Measurements from ENCODE around the gene ITGA2B. TPM values are rescaled to one million over a fixed set of nuclear protein-coding genes. Genes with fewer than 3 reads are reported as not detected.

The ITGA2B gene
- total and polyA plus RNA-seq, 7 experiments from 2014 or later: 0.43 to 19.7 (median 0.67) TPM; not detected in 2

DNA sequence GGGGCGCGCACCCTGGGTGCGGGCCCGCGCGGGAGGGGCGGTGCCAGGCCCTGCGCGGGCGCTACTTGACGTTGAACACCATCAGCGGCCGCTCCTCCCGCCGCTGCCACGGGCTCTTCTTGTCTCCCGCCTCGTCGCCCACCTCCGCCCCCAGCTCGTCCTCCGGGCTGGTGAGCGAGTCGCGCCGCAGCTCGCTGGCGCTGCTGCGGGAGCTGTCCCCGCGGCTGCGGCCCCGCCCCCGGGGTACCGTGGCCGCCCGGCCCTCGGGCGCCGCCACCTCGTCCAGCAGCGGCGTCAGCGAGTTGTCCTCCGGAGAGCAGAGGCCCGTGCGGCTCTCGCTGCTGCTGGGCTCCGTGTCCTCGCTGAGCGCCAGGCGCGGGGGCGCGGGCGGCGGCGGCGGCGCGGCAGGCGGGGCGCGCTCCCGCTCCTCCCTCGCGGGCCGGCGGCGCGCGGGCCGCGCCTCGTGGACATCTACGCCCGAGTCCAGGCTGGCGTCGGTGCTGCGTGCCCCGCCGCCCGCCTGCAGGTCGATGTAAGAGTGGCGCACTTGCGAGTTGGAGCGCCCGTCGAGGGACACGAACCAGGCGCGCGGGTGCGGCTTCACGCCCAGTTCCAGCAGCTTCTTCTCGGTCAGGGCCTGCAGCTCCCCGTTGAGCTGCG, 35.6 kb downstream of the ITGA2B start:
- no peaks in the 10 kb centered on the region for H3K4me1 ChIP-seq (ENCODE audit: control insufficient read depth in 2 of 2, insufficient read depth in 2 of 2, low read length in 2 of 2)
- Mint-ChIP-seq H3K36me3 (peaks cover 0 to 4% (median 0%) of the 10 kb centered on the region in 5 donors), H3K4me3 (peak overlapping the region in 9 of 10 donors; percentile 38 to 79 (median 64)), H3K27me3 (peaks cover 0 to 11% (median 0%) of the 10 kb centered on the region in 5 donors), H3K27ac (no peak overlapping the region), H3K9me3 (no peaks in the 10 kb centered on the region), H3K4me1 (peaks cover 2 to 6% (median 5%) of the 10 kb centered on the region in 7 donors)
- CTCF ChIA-PET: interaction anchor here (0.6 to 1.7 kb wide), 8 partner anchors 9 to 410 kb away, joined by 3 to 8 read pairs (median 4); partner anchors contain the start of gene FAM171A2
- peak in 4 of 9 donors; percentile 25 to 42 (median 30) for DNase-seq
- intact Hi-C loops (cut with micrococcal nuclease): loop anchor here in 1 of 2 donors (1.0 to 2.0 kb wide), 2 partner anchors 9 to 45 kb away; partner anchors contain the start of genes FAM171A2 and RUNDC3A
- POLR2A ChIA-PET: interaction anchor here (1.3 to 1.8 kb wide), 4 partner anchors 8 to 137 kb away, joined by 3 to 7 read pairs (median 6); partner anchors contain the start of genes FAM171A2 and GRN
- H3K27ac ChIP-seq (ENCODE audit: low read depth, low read length): no peak overlapping the region
- H3K4me3 ChIP-seq (ENCODE audit: low read length): no peak overlapping the region
- no peaks in the 10 kb centered on the region for H3K27me3 ChIP-seq (ENCODE audit: control insufficient read depth in 2 of 2, insufficient read depth in 2 of 2, low read length in 2 of 2)
- H3K9me3 ChIP-seq (ENCODE audit: control insufficient read depth in 2 of 3, low read length in 3 of 3): no peaks in the 10 kb centered on the region
- peak; percentile 44 for ATAC-seq
- peaks cover 0 to 13% (median 0%) of the 10 kb centered on the region in 3 experiments for H3K36me3 ChIP-seq (ENCODE audit: control insufficient read depth in 2 of 3, insufficient read depth in 3 of 3, low read length in 3 of 3)

DNA sequence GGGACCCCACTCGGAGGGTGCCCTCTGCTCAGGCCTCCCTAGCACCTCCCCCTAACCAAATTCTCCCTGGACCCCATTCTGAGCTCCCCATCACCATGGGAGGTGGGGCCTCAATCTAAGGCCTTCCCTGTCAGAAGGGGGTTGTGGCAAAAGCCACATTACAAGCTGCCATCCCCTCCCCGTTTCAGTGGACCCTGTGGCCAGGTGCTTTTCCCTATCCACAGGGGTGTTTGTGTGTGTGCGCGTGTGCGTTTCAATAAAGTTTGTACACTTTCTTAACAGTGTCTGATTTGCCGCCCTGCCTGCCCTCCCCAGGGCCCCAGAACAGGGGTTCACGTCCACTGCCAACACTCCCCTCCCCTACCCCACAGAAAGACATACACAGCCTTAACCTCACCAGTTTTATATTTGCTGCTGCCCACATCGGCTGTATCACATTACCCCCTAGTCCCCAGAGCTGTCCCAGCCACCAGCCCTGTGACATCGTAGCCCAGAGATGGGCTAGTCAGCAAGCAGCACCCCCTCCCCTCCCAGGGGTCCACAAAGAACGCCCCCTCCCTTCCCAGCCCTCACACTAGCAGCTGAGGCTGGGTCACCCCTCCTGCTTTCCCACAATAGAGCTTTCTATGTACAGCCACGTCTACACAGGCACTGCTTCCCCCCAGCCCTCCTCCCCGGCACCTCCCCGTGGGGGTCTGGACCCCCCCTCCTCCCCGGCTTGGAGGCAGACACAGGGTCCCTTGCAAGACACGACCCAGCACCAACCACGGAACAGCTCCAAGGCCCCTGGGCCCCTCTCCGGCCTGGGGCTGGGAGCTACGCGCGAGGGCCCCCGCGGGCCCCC, 36.4 kb downstream of the ITGA2B start:
- ATAC-seq: no peak
- H3K4me3 ChIP-seq (ENCODE audit: low read length): no peak overlapping the region

DNA sequence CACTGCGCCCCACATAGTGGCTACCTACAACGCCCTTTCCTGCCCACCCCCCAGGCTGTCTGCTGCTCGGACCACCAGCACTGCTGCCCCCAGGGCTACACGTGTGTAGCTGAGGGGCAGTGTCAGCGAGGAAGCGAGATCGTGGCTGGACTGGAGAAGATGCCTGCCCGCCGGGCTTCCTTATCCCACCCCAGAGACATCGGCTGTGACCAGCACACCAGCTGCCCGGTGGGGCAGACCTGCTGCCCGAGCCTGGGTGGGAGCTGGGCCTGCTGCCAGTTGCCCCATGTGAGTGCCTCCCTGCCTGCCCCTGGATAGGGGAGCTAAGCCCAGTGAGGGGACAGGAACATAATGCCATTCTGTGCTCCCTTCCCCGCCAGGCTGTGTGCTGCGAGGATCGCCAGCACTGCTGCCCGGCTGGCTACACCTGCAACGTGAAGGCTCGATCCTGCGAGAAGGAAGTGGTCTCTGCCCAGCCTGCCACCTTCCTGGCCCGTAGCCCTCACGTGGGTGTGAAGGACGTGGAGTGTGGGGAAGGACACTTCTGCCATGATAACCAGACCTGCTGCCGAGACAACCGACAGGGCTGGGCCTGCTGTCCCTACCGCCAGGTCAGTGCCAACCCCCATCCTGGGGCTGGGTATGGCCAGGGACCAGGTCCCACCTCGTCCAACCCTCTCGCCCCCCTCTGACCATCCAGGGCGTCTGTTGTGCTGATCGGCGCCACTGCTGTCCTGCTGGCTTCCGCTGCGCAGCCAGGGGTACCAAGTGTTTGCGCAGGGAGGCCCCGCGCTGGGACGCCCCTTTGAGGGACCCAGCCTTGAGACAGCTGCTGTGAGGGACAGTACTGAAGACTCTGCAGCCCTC, 37.3 kb downstream of the ITGA2B start:
- Mint-ChIP-seq H3K36me3 (peaks cover 0 to 4% (median 0%) of the 10 kb centered on the region in 5 donors), H3K27me3 (peaks cover 0 to 10% (median 0%) of the 10 kb centered on the region in 5 donors), H3K4me3 (peak overlapping the region in 6 of 10 donors; percentile 51 to 82 (median 68)), H3K4me1 (peaks cover 0 to 11% (median 4%) of the 10 kb centered on the region in 7 donors), H3K27ac (peak overlapping the region in 1 of 9 donors; percentile 28), H3K9me3 (no peaks in the 10 kb centered on the region)
- CTCF ChIA-PET: interaction anchor here (0.6 to 1.7 kb wide), 3 partner anchors 11 to 21 kb away, joined by 3 to 4 read pairs (median 3); partner anchors contain the start of gene FAM171A2
- H3K27me3 ChIP-seq (ENCODE audit: control insufficient read depth in 2 of 2, insufficient read depth in 2 of 2, low read length in 2 of 2): no peaks in the 10 kb centered on the region
- intact Hi-C loops (cut with micrococcal nuclease): no loop called here
- no peak overlapping the region for H3K4me3 ChIP-seq (ENCODE audit: low read length)
- POLR2A ChIA-PET: interaction anchor here (1.6 to 1.7 kb wide), 2 partner anchors 11 to 136 kb away, joined by 3 to 5 read pairs; partner anchors contain the start of gene FAM171A2
- peaks cover 0 to 13% (median 0%) of the 10 kb centered on the region in 3 experiments for H3K36me3 ChIP-seq (ENCODE audit: control insufficient read depth in 2 of 3, insufficient read depth in 3 of 3, low read length in 3 of 3)
- H3K27ac ChIP-seq (ENCODE audit: low read depth, low read length): no peak overlapping the region
- no peak for ATAC-seq
- no peak for DNase-seq
- H3K9me3 ChIP-seq (ENCODE audit: control insufficient read depth in 2 of 3, low read length in 3 of 3): no peaks in the 10 kb centered on the region
- no peaks in the 10 kb centered on the region for H3K4me1 ChIP-seq (ENCODE audit: control insufficient read depth in 2 of 2, insufficient read depth in 2 of 2, low read length in 2 of 2)

More for the DNA sequence above, 36.4 kb downstream of the ITGA2B start:
- Histone ChIP-seq H3K27ac (ENCODE audit: low read depth, low read length) (no peak overlapping the region), H3K9me3 (ENCODE audit: control insufficient read depth in 2 of 3, low read length in 3 of 3) (no peaks in the 10 kb centered on the region), H3K27me3 (ENCODE audit: control insufficient read depth in 2 of 2, insufficient read depth in 2 of 2, low read length in 2 of 2) (no peaks in the 10 kb centered on the region), H3K36me3 (ENCODE audit: control insufficient read depth in 2 of 3, insufficient read depth in 3 of 3, low read length in 3 of 3) (peaks cover 0 to 13% (median 0%) of the 10 kb centered on the region in 3 experiments), H3K4me1 (ENCODE audit: control insufficient read depth in 2 of 2, insufficient read depth in 2 of 2, low read length in 2 of 2) (no peaks in the 10 kb centered on the region)
- Mint-ChIP-seq H3K9me3 (no peaks in the 10 kb centered on the region), H3K36me3 (peaks cover 0 to 4% (median 0%) of the 10 kb centered on the region in 5 donors), H3K4me3 (peak overlapping the region; percentile 26 to 82 (median 64)), H3K27ac (peak overlapping the region in 4 of 9 donors; percentile 7 to 43 (median 32)), H3K4me1 (peaks cover 0 to 11% (median 4%) of the 10 kb centered on the region in 7 donors), H3K27me3 (peaks cover 0 to 10% (median 0%) of the 10 kb centered on the region in 5 donors)
- ChIA-PET CTCF (interaction anchor here (0.6 to 1.7 kb wide), 5 partner anchors 10 to 409 kb away, joined by 3 to 8 read pairs (median 4); partner anchors contain the start of gene FAM171A2), POLR2A (interaction anchor here (1.6 to 1.8 kb wide), 3 partner anchors 7 to 11 kb away, joined by 3 to 7 read pairs (median 7); partner anchors contain the start of genes FAM171A2 and GRN)
- no peak for DNase-seq
- intact Hi-C loops (cut with micrococcal nuclease): no loop called here

DNA sequence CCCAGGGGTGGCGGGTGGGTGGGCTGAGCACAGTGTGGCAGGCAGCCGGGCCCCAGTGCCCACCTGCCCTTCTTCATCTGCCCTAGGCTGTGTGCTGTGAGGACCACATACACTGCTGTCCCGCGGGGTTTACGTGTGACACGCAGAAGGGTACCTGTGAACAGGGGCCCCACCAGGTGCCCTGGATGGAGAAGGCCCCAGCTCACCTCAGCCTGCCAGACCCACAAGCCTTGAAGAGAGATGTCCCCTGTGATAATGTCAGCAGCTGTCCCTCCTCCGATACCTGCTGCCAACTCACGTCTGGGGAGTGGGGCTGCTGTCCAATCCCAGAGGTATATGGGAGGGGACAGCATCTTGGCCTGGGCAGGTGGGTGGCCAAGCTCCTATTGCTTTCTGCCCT, 38.0 kb downstream of the ITGA2B start:
- DNase-seq: no peak
- intact Hi-C loops (cut with micrococcal nuclease): no loop called here
- ATAC-seq: no peak
- Mint-ChIP-seq H3K27me3 (peaks cover 0 to 10% (median 0%) of the 10 kb centered on the region in 5 donors), H3K4me3 (no peak overlapping the region), H3K4me1 (peaks cover 0 to 11% (median 5%) of the 10 kb centered on the region in 7 donors), H3K27ac (no peak overlapping the region), H3K36me3 (peaks cover 0 to 4% (median 0%) of the 10 kb centered on the region in 5 donors), H3K9me3 (no peaks in the 10 kb centered on the region)
- POLR2A ChIA-PET: interaction anchor here (0.5 to 1.7 kb wide), 4 partner anchors 82 to 166 kb away, joined by 3 to 6 read pairs (median 4); no protein-coding TSS in a partner anchor
- no peak overlapping the region for H3K4me3 ChIP-seq (ENCODE audit: low read length)
- peaks cover 0 to 13% (median 0%) of the 10 kb centered on the region in 3 experiments for H3K36me3 ChIP-seq (ENCODE audit: control insufficient read depth in 2 of 3, insufficient read depth in 3 of 3, low read length in 3 of 3)
- no peaks in the 10 kb centered on the region for H3K27me3 ChIP-seq (ENCODE audit: control insufficient read depth in 2 of 2, insufficient read depth in 2 of 2, low read length in 2 of 2)
- CTCF ChIA-PET: interaction anchor here (1.1 to 1.6 kb wide), 3 partner anchors 10 to 140 kb away, joined by 3 to 4 read pairs (median 3); no protein-coding TSS in a partner anchor
- H3K4me1 ChIP-seq (ENCODE audit: control insufficient read depth in 2 of 2, insufficient read depth in 2 of 2, low read length in 2 of 2): no peaks in the 10 kb centered on the region
- no peaks in the 10 kb centered on the region for H3K9me3 ChIP-seq (ENCODE audit: control insufficient read depth in 2 of 3, low read length in 3 of 3)
- no peak overlapping the region for H3K27ac ChIP-seq (ENCODE audit: low read depth, low read length)

DNA sequence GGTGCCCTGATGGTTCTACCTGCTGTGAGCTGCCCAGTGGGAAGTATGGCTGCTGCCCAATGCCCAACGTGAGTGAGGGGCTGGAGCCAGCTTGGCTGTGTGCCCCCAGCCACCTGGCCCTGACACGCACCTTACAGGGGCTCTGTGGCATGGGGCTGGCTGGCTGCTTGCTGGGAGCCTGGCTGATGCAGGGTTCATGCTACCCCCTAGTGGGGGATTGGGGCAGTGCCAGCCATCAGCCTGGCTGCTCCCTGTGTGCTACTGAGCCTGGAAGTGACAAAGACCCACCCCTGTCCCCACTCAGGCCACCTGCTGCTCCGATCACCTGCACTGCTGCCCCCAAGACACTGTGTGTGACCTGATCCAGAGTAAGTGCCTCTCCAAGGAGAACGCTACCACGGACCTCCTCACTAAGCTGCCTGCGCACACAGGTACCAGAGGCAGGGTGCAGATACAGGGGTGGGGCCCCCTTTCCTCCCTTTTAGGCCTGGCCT, 38.7 kb downstream of the ITGA2B start:
- POLR2A ChIA-PET: interaction anchor here (1.7 kb wide), 2 partner anchors 134 to 141 kb away, joined by 5 to 6 read pairs; no protein-coding TSS in a partner anchor
- peak; percentile 49 to 76 (median 70) for DNase-seq
- CTCF ChIA-PET: interaction anchor here (0.6 to 1.6 kb wide), 8 partner anchors 9 to 181 kb away, joined by 3 to 4 read pairs (median 3); partner anchors contain the start of gene TMUB2
- Mint-ChIP-seq H3K36me3 (peaks cover 0 to 4% (median 0%) of the 10 kb centered on the region in 5 donors), H3K9me3 (no peaks in the 10 kb centered on the region), H3K27ac (no peak overlapping the region), H3K27me3 (peaks cover 0 to 10% (median 0%) of the 10 kb centered on the region in 5 donors), H3K4me1 (peaks cover 5 to 18% (median 12%) of the 10 kb centered on the region in 7 donors), H3K4me3 (peak overlapping the region in 1 of 10 donors; percentile 17)
- Histone ChIP-seq H3K4me3 (ENCODE audit: low read length) (no peak overlapping the region), H3K4me1 (ENCODE audit: control insufficient read depth in 2 of 2, insufficient read depth in 2 of 2, low read length in 2 of 2) (peaks cover 4 to 6% of the 10 kb centered on the region in 2 donors), H3K9me3 (ENCODE audit: control insufficient read depth in 2 of 3, low read length in 3 of 3) (no peaks in the 10 kb centered on the region), H3K27ac (ENCODE audit: low read depth, low read length) (no peak overlapping the region), H3K27me3 (ENCODE audit: control insufficient read depth in 2 of 2, insufficient read depth in 2 of 2, low read length in 2 of 2) (no peaks in the 10 kb centered on the region), H3K36me3 (ENCODE audit: control insufficient read depth in 2 of 3, insufficient read depth in 3 of 3, low read length in 3 of 3) (peaks cover 0 to 13% (median 0%) of the 10 kb centered on the region in 3 experiments)
- intact Hi-C loops (cut with micrococcal nuclease): loop anchor here (1.0 kb wide), 2 partner anchors 140 to 406 kb away; no protein-coding TSS in a partner anchor
- ATAC-seq: peak; percentile 72
